SU-DHL-6 (cell line): ENCODE results near the gene LRP11.

Experiments
- CTCF ChIP-seq: fragments of 200-600 bp; sonication (generic); IDR thresholded peaks from one replicate; pipeline ENCODE4 v1.5.1; 2017; ENCODE audit warnings: antibody characterized with exemption, mild to moderate bottlenecking, low read length, moderate library complexity; ENCODE audit not compliant: insufficient read depth, poor library complexity, severe bottlenecking
- EZH2phosphoT487 ChIP-seq: fragments of 200-600 bp; sonication (generic), shearing (Covaris generic); conservative IDR thresholded peaks from 2 replicates; pipeline ENCODE4 v1.6.1; 2018; ENCODE audit warnings: mild to moderate bottlenecking, antibody characterized with exemption, low read length, moderate library complexity, mixed read lengths

- no peak for TF ChIP-seq CTCF
- no peak for TF ChIP-seq EZH2phosphoT487
Observed at GRCh38 chr6:149859938-149860337, 4.2 kb downstream of the LRP11 start.
